Anterior cingulate cortex (tissue), 58 donors: ENCODE results near the gene SLC16A14.
"Not testable (repeated sequence)": the region's sequence is repeated elsewhere in the genome, so short reads cannot be mapped to it uniquely, and the experiment has no call there.

ENCODE experiments used
- DNase-seq, 58 donors: peaks; one replicate each; lab custom pipeline; 2025; lab: John Stamatoyannopoulos, UW

Gene SLC16A14, protein sequence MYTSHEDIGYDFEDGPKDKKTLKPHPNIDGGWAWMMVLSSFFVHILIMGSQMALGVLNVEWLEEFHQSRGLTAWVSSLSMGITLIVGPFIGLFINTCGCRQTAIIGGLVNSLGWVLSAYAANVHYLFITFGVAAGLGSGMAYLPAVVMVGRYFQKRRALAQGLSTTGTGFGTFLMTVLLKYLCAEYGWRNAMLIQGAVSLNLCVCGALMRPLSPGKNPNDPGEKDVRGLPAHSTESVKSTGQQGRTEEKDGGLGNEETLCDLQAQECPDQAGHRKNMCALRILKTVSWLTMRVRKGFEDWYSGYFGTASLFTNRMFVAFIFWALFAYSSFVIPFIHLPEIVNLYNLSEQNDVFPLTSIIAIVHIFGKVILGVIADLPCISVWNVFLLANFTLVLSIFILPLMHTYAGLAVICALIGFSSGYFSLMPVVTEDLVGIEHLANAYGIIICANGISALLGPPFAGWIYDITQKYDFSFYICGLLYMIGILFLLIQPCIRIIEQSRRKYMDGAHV

DNA sequence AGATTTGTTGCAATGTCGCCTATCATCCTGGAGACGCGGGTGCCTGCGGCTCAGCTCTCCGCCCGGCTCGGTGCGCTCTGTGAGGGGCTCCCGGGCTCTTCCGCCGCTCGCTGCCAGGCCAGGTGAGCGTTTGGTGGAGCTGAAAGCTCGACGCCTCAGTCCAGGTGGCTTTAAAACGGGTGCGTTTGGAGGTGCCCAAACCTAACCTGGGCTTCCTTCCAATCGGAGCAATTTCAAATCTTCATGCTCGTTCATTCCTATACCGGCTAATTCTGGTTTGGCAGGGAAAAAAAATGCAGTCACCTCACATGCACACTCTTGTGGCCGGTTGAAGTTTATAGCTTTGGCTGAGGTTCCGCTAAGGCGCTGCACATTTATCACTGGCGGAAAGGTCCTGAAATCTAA, at the start of gene SLC16A14:
SLC16A14 (minus strand) TSS at position 274 of the 405 bp plus-strand sequence. CDS start 9,572 bp downstream, outside the sequence.
- DNase-seq: peak in 25 of 58 donors; percentile 4 to 64 (median 30)

DNA sequence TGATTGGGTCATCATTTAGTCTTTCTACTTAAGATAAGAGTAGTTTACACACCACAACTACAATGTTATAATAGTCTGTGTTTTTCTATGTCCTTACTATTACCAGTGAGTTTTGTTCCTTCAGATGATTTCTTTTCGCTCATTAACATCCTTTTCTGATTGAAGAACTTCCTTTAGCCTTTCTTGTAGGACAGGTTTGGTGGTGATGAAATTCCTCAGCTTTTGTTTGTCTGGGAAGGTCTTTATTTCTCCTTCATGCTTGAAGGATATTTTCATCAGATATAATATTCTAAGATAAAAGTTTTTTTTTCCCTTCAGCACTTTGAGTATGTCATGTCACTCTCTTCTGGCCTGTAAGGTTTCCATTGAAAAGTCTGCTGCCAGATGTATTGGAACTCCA, 38.0 kb upstream of the SLC16A14 start:
- DNase-seq: no peak

DNA sequence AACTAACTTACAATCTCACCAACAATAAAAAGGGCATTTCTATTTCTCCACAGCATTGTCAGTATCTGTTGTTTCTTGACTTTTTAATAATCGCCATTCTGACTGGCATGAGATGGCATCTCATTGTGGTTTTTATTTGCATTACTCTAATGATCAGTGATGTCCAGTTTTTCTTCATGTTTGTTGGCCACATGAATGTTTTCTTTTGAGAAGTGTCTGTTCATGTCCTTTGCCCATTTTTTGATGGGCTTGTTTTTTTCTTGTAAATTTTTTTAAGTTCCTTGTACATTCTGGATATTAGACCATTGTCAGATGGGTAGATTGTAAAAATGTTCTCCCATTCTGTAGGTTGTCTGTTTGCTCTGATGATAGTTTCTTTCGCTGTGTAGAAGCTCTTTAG, 33.2 kb upstream of the SLC16A14 start:
- not testable (repeated sequence) for DNase-seq

DNA sequence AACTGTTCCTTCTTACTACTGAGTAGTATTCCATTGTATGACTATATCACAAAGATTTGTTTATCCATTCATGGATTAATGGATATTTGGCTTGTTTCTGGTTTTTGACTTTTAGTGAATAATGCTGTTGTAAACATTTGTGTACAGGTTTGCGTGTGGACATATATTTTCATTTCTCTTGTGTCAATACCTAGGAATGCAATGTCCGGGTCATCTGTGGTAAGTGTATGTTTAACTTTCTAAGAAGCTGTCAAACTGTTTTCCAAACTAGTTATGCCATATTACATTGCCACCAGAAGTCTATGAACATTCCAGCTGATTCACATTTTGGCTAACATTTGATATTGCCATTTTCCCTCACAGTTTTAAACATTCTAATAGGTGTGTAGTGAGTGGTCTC, 29.1 kb upstream of the SLC16A14 start:
- DNase-seq: no peak

DNA sequence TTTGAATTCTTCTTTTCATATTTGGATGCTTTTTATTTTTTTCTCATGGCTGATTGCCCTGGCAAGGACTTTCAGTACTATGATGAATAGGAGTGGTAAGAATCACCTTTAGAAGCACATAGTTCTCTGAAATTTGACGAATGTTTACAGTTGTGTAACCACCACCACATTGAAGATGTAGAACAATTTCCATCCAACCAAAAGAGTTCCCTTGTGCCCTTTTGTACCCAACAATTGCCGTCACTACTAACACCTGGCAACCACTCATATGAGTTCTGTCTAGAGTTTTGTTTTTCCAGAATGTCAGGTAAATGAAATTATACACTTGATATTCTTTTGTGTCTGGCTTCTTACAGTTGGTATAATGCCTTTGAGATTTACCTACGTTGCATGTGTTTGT, 28.7 kb upstream of the SLC16A14 start:
- no peak for DNase-seq

DNA sequence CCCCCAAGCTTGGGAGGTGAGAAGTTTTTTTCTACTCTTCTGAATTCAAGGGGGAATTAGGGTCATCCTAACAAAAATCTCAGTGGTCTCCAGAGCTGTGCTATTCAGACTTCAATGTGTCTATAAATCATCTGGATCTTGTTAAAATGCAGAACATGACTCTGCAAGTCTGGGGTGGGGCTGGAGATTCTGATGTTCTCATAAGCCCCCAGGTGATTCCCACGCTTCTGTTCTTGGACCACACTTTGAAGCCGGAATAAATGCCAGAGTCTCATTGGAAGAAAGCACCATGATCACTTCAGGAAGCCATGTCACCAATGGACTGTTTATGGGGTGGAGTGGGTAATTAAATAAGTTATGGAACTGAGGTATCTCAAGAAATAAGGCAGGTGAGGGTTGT, 22.2 kb upstream of the SLC16A14 start:
- DNase-seq: no peak

DNA sequence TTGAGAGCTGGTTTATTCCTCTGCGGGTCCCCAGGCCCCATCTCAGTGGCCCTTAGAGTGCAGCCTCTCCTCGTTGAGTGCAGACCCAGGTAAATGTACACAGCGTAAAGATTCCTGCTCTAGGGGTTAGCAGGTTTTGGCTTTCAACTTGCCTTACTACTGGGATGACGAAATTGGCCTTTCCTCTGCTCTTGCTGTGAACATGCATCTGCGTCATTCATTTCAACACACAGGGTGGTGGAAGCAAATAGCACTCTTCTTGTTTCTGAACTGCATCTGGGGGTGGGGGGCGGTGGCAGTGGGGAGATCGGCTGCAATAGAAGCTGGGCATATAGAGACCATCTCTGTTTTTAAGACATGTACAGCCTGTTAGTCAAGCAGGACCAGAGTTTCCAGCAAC, 16.5 kb upstream of the SLC16A14 start:
- DNase-seq: no peak

DNA sequence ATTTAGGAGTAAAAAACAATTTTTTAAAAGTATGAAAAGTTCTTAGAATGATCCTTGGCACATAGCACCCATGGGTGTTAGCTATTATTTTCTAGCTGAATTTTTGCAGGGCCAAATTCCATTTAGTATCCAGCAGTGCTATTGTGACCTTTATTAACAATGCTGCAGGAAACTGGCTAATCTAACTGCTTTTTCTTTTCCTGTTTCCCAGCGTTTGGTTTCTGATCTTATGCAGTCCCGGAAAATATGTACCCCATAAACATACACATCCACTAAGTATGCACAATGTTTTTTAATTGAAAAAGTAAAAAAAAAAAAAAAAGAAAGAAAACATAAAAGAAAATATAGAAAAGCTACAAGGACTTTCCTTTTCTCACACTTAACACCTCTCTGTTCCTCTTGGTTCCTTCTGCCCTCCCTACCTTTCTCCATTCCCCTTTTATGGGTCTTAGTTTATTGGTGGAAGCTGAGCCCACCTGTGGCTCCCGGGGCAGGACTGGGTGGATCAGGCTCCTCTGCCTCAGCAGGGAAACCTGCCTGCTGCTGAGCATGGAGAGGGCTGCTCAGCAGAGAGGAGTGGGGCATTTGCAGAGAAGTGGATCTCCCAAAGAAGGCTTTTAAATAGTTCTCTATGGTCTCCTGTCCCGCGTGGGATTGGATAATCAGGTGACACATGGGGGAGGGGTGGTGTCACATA, 9.3 kb upstream of the SLC16A14 start:
- DNase-seq: no peak

DNA sequence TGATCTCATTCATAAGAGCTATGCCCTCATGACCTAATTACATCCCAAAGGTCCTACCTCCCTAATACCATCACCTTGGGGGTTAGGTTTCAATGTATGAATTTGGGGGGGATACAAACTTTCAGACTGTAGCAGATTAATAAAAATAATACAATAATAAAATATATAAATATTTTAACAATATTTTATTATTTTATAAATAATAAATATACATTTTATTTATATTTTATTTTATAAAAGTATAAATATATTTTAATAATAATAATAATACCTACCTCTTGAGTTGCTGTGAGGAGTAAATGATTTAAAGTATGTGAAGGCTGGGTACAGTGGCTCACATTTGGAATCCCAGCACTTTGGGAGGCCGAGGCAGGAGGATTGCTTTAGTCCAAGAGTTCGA, 8.1 kb upstream of the SLC16A14 start:
- DNase-seq: no peak

DNA sequence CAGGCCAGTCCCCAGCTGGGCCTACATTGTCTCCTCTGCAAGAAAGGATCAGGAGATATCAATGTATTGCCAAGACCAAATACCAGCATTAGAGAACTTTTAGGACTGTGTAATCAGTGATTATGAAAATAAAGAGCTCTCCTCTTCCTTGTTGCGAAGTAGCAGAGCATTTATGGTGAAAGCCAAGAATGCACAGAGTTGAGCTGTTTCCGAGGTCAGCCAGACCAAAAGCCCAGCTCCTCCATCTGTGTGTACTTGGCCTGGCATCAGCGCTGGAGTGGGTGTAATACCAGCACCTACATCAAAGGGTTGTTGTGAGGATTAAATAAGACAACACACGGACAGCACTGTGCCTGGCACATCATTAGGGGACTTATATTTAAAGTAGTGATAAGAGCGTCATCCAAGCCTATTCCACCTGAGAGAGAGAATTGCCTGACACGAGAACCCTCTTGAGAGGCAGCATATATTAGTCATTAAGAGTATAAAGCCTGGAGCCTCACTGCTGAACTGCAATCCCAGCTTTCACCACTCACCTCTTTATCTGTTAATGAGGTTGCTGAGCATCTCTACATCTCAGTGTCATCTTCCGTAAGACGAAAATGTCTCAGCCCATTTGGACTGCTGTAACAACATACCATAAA, 7.4 kb upstream of the SLC16A14 start:
- DNase-seq: no peak

DNA sequence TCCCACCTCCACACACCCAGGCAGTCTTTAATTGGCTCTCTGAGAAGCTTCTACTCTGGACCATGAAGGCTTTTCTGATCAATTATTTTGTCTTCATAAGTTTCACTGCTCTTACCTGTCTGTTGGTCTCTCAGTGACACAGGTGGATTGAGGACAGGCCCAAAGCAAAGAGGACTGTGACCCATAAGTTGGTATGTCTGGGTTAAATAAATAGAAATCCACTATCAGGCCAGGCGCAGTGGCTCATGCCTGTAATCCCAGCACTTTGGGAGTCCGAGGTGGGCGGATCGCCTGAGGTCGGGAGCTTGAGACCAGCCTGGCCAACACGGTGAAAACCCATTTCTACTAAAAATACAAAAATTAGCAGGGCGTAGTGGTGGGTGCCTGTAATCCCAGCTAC, 2.7 kb upstream of the SLC16A14 start:
- no peak for DNase-seq

DNA sequence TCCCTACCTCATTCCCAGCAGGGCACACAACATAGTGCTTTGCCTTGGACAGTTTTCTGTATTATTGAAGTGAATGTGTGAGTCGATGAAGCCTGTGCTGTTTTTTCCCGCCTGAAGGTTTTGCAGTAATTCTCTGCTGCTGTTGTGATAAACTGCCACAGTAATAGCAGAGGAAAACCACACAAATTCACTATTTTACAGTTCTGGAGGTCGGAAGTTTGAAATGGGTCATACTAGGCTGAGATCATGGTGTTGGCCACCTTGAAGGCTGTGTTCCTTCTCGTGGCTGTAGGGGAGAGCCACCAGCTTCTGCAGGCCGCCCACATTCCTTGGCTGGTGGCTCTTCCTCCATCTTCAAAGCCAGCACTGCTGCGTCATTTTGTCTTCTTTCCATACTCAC, 678 bp upstream of the SLC16A14 start:
- no peak for DNase-seq

DNA sequence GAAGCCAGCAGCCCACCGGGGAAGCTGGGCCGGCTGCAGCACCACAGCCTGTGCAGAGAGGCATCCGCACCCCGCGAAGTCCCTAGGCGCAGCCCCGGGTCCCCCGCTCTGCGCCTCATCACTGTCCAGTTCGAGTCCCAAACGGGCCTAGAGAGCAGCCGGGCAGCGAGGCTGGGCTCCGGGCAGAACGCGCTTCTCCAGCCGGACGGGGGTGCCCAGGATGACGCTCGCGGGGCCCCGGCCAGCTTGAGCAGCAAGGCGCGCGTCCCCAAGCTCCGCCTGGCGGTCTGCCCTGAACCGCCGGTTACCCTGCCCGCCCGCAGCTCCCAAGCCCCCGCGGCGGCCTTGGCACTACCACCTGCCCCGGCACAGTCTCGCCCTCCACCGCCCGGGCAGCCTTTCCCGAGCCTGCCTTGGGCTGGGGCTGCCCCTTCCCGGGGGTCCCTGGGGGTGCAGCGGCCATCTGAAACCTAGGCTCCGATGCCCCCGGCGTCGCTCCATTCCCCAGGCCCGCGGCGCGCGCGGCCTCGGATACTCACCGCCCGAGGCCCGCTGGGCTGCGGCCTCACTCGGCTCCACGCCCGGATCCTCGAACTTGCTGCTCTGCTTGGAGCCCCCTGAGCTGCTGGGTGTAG, 591 bp downstream of the SLC16A14 start:
- DNase-seq: peak in 51 of 58 donors; percentile 9 to 74 (median 43)

DNA sequence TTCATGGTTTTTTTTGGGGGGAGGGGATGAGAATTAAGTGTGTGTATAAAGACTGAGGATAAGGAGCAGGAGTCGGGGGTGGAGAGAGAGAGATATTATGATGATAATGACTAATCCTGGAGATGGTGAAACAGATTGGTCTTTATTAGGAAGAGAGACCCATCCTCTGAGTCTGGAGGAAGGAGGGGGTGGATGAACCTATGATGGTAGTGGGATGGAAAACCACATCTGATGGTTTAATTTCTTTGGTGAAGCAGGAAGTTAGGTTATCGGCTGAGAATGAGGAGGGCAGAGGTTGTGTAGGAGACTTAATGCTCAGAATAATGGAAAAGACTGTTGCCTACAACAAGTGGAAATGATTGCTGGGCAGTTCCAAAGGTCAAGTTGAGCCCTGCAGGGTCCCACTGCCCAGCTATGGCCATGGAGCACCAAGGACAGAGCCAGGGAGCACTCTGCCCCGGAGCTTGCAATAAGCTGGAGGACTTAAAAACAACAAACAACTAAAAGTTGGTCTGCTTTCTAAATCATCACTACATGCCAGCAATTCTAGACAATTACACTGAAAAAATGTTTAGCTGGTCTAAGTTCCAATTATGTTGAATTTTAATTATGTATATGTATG, 7.9 kb downstream of the SLC16A14 start:
- no peak for DNase-seq

DNA sequence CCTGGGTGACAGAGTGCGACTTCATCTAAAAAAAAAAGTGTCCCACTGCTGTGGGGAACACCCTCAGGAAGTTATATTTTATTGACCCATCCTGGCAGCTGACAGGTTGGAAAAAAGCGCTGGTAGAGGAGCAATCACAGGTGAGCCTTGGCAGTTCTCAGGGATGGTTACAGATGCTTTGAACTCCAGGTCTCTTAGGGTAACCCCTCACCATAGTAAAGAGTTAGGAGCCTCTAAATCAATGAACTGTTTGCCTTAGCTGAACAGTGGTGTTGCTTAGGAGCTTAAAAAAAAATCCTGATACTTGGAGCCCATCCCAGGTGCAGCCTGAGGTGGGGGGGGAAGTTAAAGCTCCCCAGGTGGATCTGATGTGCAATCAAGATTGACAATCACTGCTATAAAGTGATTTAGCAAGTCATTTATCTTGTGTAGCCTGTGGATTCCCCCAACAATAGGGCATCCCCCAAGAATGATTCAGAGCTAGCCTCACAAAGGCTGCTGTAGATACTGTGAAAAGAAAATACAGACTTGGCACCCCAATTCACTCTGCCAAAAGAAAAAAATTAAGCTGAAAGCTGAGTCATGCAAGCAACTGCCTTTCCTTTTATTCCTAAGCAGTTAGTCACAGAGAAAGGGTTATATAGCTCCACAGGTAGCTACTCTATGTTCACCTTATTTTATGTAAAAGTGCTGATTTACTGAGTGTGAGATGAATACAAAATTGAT, 14.8 kb downstream of the SLC16A14 start:
- DNase-seq: peak in 5 of 58 donors; percentile 2 to 41 (median 6)

DNA sequence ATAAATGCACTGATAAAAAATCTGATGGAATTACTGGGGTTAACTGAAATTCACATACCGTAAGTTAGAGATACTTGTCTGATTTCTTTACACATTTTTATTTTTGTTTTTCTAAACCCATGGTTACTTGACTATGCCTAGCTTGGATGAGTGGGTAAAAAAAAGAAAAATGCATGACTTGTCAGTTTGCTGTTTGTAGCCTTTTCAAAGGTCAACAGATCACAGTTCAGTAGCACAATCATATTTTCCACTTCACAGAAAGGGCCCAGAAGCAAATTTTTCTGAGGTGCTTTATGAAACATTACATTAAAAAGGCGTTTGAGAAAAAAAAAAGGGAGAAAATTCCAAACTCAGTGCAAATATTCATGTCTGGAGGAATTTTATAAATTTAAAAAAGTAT, 16.4 kb downstream of the SLC16A14 start:
- no peak for DNase-seq

DNA sequence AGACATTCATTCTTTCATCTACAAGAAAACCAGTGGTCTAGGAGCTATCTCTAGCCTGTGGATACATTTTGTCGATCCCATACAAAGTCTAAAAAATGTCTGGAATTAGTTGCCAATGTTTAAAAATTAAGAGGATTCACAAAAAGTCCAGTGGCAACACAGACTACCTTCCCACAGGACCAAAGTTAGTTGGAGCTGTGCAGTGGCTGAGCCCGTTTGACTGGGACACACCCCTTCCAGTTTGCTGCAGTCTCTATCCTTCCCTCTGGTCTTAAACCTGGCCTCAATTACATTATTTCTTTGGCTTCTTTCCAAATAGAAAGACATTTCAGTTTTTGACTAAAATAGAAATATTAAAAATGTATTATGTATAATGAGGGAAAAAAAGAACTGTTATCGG, 18.6 kb downstream of the SLC16A14 start:
- no peak for DNase-seq

DNA sequence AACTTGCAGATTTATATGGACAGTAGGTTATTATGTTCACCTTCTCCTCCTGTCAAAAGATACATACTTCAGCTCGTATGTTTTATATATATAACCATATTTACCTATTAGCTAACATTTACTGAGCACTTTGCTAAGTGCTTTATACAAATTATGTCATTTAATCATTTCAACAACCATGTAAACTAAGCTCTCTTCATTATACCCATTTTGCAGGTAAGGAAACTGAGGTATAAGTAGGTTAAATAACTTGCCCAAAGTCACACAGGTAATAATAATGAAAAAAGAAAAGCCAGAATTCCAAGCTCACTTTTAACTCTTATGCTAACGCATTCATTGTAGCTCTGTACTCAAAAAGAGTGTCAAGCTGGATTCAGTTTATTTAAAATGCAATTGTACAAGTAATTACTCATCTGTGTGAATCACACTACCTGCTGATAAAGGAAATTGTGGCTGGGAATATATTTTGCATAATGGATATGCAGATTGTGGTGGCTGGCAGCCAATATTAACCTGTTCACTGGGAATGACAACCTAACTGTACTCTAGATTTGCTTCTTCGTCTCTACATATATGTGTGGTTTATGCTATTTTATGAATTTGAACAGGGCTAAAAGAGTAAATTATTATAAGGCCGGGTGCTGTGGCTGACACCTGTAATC, 20.6 kb downstream of the SLC16A14 start:
- no peak for DNase-seq

DNA sequence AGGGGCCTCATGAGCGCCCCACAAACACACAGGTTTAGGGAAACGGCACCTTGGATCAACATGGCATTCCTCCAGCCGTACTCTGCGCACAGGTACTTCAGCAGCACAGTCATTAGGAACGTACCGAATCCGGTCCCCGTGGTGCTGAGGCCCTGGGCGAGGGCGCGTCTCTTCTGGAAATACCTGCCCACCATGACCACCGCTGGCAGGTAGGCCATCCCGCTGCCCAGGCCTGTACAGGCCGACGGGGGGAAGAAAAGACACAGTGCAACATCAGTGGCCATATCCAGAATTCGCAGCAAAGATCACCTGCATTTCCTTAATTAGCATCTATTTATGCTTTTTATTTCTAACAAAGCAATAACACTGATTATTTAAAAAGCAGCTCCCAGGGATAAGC, 22.2 kb downstream of the SLC16A14 start:
- DNase-seq: no peak
